Smooth muscle cell (in vitro differentiated cells): ENCODE measurements around the gene SIGLEC15. TPM values are rescaled to one million over a fixed set of nuclear protein-coding genes. Genes with fewer than 3 reads are reported as not detected.

Source experiments
- DNase-seq: peaks from one replicate; lab custom pipeline; 2025; ENCODE audit not compliant: unreplicated experiment; lab: John Stamatoyannopoulos, UW
- H2AFZ ChIP-seq: fragments of 200-600 bp; sonication (generic); 2 replicates; pipeline ENCODE4 v1.6.0; 2016; ENCODE audit warnings: antibody characterized with exemption, low read depth, mild to moderate bottlenecking
- H3F3A ChIP-seq: fragments of 200-600 bp; sonication (generic); 2 replicates; pipeline ENCODE4 v1.6.0; 2017; ENCODE audit warnings: antibody characterized with exemption, low read depth
- H3K27ac ChIP-seq: fragments of 200-600 bp; sonication (generic); 2 replicates; pipeline ENCODE4 v1.5.1; 2016; ENCODE audit warnings: low read depth, mild to moderate bottlenecking
- H3K27me3 ChIP-seq: fragments of 200-600 bp; sonication (generic); 2 replicates; pipeline ENCODE4 v1.6.1; 2016; ENCODE audit warnings: low read depth, mild to moderate bottlenecking
- H3K36me3 ChIP-seq: fragments of 200-600 bp; sonication (generic); 2 replicates; pipeline ENCODE4 v1.5.1; 2016; ENCODE audit warnings: low read depth
- H3K4me1 ChIP-seq: fragments of 200-600 bp; sonication (generic); 2 replicates; pipeline ENCODE4 v1.5.1; 2016; ENCODE audit warnings: low read depth
- H3K4me2 ChIP-seq: fragments of 200-600 bp; sonication (generic); 2 replicates; pipeline ENCODE4 v1.6.0; 2016; ENCODE audit warnings: mild to moderate bottlenecking
- H3K4me3 ChIP-seq: fragments of 200-600 bp; sonication (generic); 2 replicates; pipeline ENCODE4 v1.5.1; 2016; ENCODE audit warnings: mild to moderate bottlenecking
- H3K79me2 ChIP-seq: fragments of 200-600 bp; sonication (generic); 2 replicates; pipeline ENCODE4 v1.6.0; 2016; ENCODE audit warnings: low read depth, mild to moderate bottlenecking
- H3K9ac ChIP-seq: fragments of 200-600 bp; sonication (generic); 2 replicates; pipeline ENCODE4 v1.6.0; 2016; ENCODE audit warnings: low read depth
- H3K9me3 ChIP-seq: fragments of 200-600 bp; sonication (generic); replicated peaks from 2 replicates; pipeline ENCODE4 v1.5.1; 2016; ENCODE audit warnings: low read depth
- H4K20me1 ChIP-seq: fragments of 200-600 bp; sonication (generic); 2 replicates; pipeline ENCODE4 v1.6.0; 2016; ENCODE audit warnings: low read depth
- WGBS: methylation state at CpG from one replicate; pipeline ENCODE4 v1.1.7; 2016; ENCODE audit warnings: low lambda C conversion rate; 5-methylcytosine and 5-hydroxymethylcytosine counted together
- polyA plus RNA-seq: library from polyadenylated mRNA; unstranded; fragments of >200 nt; fragmentation: Nextera tagmentation; extraction: Ambion mirVana; gene quantifications from 2 replicates; pipeline ENCODE4 v1.2.1, GENCODE V29; 2016
- total RNA-seq: library from RNA; depleted of rRNA; stranded (reverse); fragments of >200 nt; gene quantifications from 2 replicates; pipeline ENCODE4 v1.2.3, GENCODE V29; 2014
- TF ChIP-seq, protein P1 (sequence below): fragments of 200-600 bp; sonication (generic); IDR thresholded peaks from 2 replicates; pipeline ENCODE4 v1.5.1; 2017; ENCODE audit warnings: borderline replicate concordance, mild to moderate bottlenecking, antibody characterized with exemption; ENCODE audit not compliant: insufficient read depth, poor library complexity, severe bottlenecking

The SIGLEC15 gene
- total and polyA plus RNA-seq, 2 experiments from 2014 or later, result 0.58 to 1.4 TPM

DNA sequence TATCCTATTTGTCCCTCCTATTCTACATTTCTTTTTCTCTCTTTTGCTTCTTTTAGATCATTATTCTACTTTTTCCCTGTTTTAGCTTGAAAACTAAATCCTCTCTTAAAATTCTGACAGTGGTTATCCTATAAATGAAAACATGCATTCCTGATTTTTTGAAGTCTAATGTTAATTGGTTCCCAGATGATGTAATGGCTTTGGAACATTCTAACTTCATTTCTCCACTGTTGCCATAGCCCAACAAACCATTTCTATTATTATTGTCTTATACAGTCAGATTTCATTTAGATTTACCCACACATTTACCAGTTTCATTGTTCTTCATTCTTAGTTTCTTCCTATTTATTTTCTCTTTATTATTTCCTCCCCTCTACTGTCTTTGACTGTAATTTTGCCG lies 36.5 kb downstream of the SIGLEC15 start:
- no peak overlapping the region for H3K27ac ChIP-seq
- no peaks in the 10 kb centered on the region for H3F3A ChIP-seq
- no peak for DNase-seq
- H3K27me3 ChIP-seq, result no peaks in the 10 kb centered on the region
- H3K4me1 ChIP-seq, result no peaks in the 10 kb centered on the region
- no peak overlapping the region for H3K4me3 ChIP-seq
- no peaks in the 10 kb centered on the region for H3K9me3 ChIP-seq
- no peak overlapping the region for H3K9ac ChIP-seq
- WGBS, result 93% methylated on average over 1 of the region's 1 CpG
- H3K79me2 ChIP-seq, result no peaks in the 10 kb centered on the region
- H4K20me1 ChIP-seq, result no peaks in the 10 kb centered on the region
- peaks cover 27% of the 10 kb centered on the region for H3K36me3 ChIP-seq
- H3K4me2 ChIP-seq, result no peak overlapping the region
- H2AFZ ChIP-seq, result no peak overlapping the region
- TF ChIP-seq, protein P1, sequence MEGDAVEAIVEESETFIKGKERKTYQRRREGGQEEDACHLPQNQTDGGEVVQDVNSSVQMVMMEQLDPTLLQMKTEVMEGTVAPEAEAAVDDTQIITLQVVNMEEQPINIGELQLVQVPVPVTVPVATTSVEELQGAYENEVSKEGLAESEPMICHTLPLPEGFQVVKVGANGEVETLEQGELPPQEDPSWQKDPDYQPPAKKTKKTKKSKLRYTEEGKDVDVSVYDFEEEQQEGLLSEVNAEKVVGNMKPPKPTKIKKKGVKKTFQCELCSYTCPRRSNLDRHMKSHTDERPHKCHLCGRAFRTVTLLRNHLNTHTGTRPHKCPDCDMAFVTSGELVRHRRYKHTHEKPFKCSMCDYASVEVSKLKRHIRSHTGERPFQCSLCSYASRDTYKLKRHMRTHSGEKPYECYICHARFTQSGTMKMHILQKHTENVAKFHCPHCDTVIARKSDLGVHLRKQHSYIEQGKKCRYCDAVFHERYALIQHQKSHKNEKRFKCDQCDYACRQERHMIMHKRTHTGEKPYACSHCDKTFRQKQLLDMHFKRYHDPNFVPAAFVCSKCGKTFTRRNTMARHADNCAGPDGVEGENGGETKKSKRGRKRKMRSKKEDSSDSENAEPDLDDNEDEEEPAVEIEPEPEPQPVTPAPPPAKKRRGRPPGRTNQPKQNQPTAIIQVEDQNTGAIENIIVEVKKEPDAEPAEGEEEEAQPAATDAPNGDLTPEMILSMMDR, result no peak

DNA sequence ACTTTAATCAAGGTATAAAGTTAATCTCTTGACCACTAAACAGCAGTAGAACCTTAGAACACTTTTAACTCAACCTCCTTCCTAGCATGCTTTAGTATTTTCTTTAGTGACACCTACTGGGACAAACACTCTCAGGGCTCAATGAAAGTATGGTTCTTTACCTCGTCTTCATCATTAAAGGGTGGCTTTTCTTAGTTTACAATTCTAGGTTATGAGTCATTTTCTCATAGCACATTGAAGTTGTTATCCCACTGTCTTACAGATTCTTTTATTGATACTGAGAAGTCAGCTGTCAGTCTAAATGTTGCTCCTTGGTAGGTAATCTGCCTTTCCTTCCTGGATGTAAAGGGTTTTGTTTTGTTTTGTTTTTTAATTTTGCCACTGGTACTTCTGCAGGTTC lies 38.0 kb downstream of the SIGLEC15 start:
- H3K36me3 ChIP-seq, result peaks cover 27% of the 10 kb centered on the region

DNA sequence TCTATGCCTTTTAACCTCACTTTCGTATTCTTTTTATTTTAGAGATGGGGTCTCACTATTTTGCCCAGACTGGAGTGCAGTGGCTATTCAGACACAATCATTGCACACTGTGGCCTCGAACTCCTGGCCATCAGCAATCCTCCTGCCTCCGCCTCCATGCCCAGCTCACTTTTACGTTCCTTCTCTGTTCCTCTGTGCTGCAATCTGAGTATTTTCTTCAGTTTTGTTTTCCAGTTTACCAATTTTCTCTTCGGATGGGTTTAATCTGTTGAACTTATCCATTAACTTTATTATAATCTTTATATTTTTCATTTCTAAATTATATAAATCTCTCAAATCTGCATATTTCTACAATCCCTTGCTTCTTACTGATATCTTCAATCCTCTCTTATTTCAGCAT lies 38.6 kb downstream of the SIGLEC15 start:
- no peaks in the 10 kb centered on the region for H3K79me2 ChIP-seq
- no peak overlapping the region for H3K4me3 ChIP-seq
- no peak for DNase-seq
- no peaks in the 10 kb centered on the region for H3K9me3 ChIP-seq
- no peaks in the 10 kb centered on the region for H3K27me3 ChIP-seq
- H3K9ac ChIP-seq, result no peak overlapping the region
- no peak overlapping the region for H3K27ac ChIP-seq
- no peak overlapping the region for H2AFZ ChIP-seq
- H3K4me2 ChIP-seq, result no peak overlapping the region
- H3K4me1 ChIP-seq, result no peaks in the 10 kb centered on the region
- no peaks in the 10 kb centered on the region for H4K20me1 ChIP-seq
- H3K36me3 ChIP-seq, result peaks cover 27% of the 10 kb centered on the region
- no peaks in the 10 kb centered on the region for H3F3A ChIP-seq
- WGBS, result 98% methylated on average over 5 of the region's 5 CpGs
- TF ChIP-seq, protein P1, result no peak

More for the DNA sequence above, 38.0 kb downstream of the SIGLEC15 start:
- H2AFZ ChIP-seq, result no peak overlapping the region
- no peaks in the 10 kb centered on the region for H3K4me1 ChIP-seq
- no peak overlapping the region for H3K9ac ChIP-seq
- no peak overlapping the region for H3K4me2 ChIP-seq
- no peak overlapping the region for H3K4me3 ChIP-seq
- no peak for DNase-seq
- 58% methylated on average over 1 of the region's 1 CpG for WGBS
- H3K79me2 ChIP-seq, result no peaks in the 10 kb centered on the region
- H3K27me3 ChIP-seq, result no peaks in the 10 kb centered on the region
- H3F3A ChIP-seq, result no peaks in the 10 kb centered on the region
- H3K27ac ChIP-seq, result no peak overlapping the region
- TF ChIP-seq, protein P1, result no peak
- no peaks in the 10 kb centered on the region for H4K20me1 ChIP-seq
- H3K9me3 ChIP-seq, result no peaks in the 10 kb centered on the region

DNA sequence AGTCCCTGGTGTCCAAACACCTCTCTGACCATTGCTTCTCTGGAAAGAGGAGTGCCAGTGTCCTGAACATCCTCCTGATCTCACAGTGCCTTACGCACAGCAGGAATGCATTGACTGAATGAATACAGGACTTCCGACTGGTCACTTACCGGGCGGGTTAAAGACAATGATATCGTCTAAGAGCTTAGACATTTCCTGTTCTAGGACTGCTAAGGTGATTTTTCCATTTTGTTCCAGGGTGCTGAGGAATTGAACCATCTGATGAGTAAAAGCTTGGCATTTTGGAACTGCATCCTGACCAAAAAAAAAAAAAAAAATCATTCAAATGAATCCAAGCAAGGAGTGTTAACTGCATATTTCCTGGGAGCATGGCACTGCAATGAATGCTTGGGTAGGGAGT lies 40.0 kb downstream of the SIGLEC15 start:
- TF ChIP-seq, protein P1, result no peak
- H3K27ac ChIP-seq, result no peak overlapping the region
- WGBS, result 95% methylated on average over 5 of the region's 5 CpGs

More for the DNA sequence above, 40.0 kb downstream of the SIGLEC15 start:
- Histone ChIP-seq H3F3A (no peaks in the 10 kb centered on the region), H3K36me3 (peaks cover 27% of the 10 kb centered on the region), H3K9me3 (no peaks in the 10 kb centered on the region), H3K4me3 (no peak overlapping the region), H3K4me2 (no peak overlapping the region), H3K27me3 (no peaks in the 10 kb centered on the region), H3K4me1 (no peaks in the 10 kb centered on the region), H3K79me2 (no peaks in the 10 kb centered on the region), H2AFZ (no peak overlapping the region), H3K9ac (no peak overlapping the region), H4K20me1 (no peaks in the 10 kb centered on the region)
- no peak for DNase-seq
